SU-DHL-6 (cell line): ENCODE results near the gene TMEM182.

ENCODE experiments used
- EZH2phosphoT487 ChIP-seq: fragments of 200-600 bp; sonication (generic), shearing (Covaris generic); conservative IDR thresholded peaks from 2 replicates; pipeline ENCODE4 v1.6.1; 2018; ENCODE audit warnings: mild to moderate bottlenecking, antibody characterized with exemption, low read length, moderate library complexity, mixed read lengths
- TF ChIP-seq, protein P1 (sequence below): fragments of 200-600 bp; sonication (generic); IDR thresholded peaks from one replicate; pipeline ENCODE4 v1.5.1; 2017; ENCODE audit warnings: antibody characterized with exemption, mild to moderate bottlenecking, low read length, moderate library complexity; ENCODE audit not compliant: insufficient read depth, poor library complexity, severe bottlenecking

DNA sequence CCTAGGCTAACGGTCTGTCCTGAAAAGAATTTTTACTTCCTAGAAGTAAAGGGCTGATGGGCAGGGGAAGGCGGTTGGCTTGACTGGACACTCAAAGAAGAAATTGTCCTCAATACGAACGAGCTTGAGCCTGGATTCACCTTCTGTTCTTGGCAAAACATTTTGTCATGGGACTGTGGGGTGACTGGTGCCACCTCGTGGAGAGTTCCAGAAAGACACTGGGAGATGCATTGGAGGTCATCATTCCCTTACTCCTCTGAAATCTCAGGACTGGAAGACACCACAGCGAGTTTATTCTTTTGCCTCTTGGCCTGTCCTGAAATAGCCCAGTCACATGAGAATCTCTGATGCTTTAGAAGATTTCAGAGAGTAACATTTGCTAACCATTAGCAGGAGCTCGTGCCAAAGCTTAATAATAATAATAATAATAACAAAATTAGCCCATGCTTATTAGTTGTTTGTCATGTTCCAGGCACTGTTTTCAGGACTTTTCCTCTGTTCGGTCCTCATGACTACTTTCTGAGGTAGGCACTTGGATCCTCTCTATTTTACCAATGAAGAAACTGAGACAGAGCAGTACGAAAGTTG lies 44.5 kb downstream of the TMEM182 start:
- TF ChIP-seq, protein P1, sequence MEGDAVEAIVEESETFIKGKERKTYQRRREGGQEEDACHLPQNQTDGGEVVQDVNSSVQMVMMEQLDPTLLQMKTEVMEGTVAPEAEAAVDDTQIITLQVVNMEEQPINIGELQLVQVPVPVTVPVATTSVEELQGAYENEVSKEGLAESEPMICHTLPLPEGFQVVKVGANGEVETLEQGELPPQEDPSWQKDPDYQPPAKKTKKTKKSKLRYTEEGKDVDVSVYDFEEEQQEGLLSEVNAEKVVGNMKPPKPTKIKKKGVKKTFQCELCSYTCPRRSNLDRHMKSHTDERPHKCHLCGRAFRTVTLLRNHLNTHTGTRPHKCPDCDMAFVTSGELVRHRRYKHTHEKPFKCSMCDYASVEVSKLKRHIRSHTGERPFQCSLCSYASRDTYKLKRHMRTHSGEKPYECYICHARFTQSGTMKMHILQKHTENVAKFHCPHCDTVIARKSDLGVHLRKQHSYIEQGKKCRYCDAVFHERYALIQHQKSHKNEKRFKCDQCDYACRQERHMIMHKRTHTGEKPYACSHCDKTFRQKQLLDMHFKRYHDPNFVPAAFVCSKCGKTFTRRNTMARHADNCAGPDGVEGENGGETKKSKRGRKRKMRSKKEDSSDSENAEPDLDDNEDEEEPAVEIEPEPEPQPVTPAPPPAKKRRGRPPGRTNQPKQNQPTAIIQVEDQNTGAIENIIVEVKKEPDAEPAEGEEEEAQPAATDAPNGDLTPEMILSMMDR: peak; percentile 66
- TF ChIP-seq EZH2phosphoT487: no peak
